Peyer's patch (tissue), 4 donors: ENCODE data around the gene DBI.
"Not testable (repeated sequence)": the region's sequence is repeated elsewhere in the genome, so short reads cannot be mapped to it uniquely, and the experiment has no call there.

Source experiments
- POLR2A ChIP-seq, 2 donors: fragments of 450-650 bp; IDR thresholded peaks; one replicate each; pipeline ENCODE4 v1.5.1; 2017; ENCODE audit warnings: antibody characterized with exemption in 2 of 2, mild to moderate bottlenecking in 2 of 2, moderate library complexity in 2 of 2
- TF ChIP-seq, protein P1 (sequence below), 6 experiments: fragments of 450-650 bp in 4 of 6; fragments of 200-600 bp in 2 of 6; sonication (generic) in 1 of 6; IDR thresholded peaks; one replicate each; pipeline ENCODE4 v1.5.1; 2017 to 2019; ENCODE audit warnings: antibody characterized with exemption in 6 of 6, mild to moderate bottlenecking in 3 of 6, moderate library complexity in 1 of 6

DNA sequence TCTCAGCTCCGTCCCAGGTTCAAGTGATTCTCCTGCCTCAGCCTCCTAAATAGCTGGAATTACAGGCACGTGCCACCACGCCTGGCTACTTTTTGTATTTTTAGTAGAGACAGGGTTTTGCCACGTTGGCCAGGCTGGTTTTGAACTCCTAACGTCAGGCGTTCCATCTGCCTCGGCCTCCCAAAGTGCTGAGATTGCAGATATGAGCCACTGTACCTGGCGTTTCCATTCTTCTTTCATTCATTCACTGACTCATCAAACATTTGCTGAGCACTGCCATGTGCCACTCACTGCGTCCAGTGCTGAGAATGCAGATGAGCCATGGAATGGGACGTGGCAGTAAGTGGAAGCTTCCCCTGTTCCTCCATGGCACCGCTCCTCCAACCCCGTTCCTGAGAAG lies 36.8 kb downstream of the DBI start:
- TF ChIP-seq, protein P1, sequence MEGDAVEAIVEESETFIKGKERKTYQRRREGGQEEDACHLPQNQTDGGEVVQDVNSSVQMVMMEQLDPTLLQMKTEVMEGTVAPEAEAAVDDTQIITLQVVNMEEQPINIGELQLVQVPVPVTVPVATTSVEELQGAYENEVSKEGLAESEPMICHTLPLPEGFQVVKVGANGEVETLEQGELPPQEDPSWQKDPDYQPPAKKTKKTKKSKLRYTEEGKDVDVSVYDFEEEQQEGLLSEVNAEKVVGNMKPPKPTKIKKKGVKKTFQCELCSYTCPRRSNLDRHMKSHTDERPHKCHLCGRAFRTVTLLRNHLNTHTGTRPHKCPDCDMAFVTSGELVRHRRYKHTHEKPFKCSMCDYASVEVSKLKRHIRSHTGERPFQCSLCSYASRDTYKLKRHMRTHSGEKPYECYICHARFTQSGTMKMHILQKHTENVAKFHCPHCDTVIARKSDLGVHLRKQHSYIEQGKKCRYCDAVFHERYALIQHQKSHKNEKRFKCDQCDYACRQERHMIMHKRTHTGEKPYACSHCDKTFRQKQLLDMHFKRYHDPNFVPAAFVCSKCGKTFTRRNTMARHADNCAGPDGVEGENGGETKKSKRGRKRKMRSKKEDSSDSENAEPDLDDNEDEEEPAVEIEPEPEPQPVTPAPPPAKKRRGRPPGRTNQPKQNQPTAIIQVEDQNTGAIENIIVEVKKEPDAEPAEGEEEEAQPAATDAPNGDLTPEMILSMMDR (IDR thresholded peaks at IDR 0.05), result not testable (repeated sequence)
- TF ChIP-seq POLR2A (IDR thresholded peaks at IDR 0.05), result not testable (repeated sequence)
